GM18526 (cell line): ENCODE measurements around the gene MYMX.
A peak's percentile ranks its signal among the peaks of the same experiment; 100 is the strongest.

Source experiments
- POLR2A ChIP-seq: IDR thresholded peaks from 3 replicates; pipeline ENCODE4 v1.6.1; 2011; ENCODE audit not compliant: insufficient read length; ENCODE audit errors: extremely low read depth

Gene MYMX

DNA sequence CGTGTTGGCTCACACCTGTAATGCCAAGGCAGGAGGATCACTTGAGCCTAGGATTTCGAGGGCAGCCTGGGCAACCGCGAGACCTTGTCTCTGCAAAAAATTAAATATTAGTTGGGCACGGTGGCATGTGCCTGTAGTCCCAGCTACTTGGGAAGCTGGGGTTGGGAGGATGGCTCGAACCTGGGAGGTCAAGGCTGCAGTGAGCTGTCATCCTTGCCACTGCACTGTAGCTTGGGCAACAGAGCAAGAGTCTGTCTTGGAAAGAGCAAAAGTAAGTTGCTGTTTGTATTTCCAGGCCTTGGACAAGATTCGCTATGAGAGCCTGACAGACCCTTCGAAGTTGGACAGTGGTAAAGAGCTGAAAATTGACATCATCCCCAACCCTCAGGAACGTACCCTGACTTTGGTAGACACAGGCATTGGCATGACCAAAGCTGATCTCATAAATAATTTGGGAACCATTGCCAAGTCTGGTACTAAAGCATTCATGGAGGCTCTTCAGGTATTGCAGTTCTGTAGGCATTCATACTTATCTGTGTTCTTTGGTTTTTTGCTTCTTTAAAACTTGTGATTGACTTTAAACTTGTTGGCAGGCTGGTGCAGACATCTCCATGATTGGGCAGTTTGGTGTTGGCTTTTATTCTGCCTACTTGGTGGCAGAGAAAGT, 32.5 kb downstream of the MYMX start:
- no peak for TF ChIP-seq POLR2A

DNA sequence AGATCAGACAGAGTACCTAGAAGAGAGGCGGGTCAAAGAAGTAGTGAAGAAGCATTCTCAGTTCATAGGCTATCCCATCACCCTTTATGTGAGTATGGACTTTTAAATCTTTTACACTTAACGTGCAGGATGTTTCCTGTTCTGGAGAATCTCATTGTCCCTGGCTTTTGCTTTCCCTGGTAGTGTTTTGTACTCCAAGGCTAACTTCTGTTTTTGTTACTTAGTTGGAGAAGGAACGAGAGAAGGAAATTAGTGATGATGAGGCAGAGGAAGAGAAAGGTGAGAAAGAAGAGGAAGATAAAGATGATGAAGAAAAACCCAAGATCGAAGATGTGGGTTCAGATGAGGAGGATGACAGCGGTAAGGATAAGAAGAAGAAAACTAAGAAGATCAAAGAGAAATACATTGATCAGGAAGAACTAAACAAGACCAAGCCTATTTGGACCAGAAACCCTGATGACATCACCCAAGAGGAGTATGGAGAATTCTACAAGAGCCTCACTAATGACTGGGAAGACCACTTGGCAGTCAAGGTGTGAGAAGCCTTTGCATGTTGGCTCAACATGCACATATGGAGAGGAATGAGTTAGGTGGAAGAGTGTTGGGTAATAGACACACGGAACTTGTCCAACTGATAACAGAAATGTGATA, 33.5 kb downstream of the MYMX start:
- no peak for TF ChIP-seq POLR2A

- TF ChIP-seq POLR2A, result no peak
Observed at GRCh38 chr6:44250718-44251123, 34.0 kb downstream of the MYMX start.

DNA sequence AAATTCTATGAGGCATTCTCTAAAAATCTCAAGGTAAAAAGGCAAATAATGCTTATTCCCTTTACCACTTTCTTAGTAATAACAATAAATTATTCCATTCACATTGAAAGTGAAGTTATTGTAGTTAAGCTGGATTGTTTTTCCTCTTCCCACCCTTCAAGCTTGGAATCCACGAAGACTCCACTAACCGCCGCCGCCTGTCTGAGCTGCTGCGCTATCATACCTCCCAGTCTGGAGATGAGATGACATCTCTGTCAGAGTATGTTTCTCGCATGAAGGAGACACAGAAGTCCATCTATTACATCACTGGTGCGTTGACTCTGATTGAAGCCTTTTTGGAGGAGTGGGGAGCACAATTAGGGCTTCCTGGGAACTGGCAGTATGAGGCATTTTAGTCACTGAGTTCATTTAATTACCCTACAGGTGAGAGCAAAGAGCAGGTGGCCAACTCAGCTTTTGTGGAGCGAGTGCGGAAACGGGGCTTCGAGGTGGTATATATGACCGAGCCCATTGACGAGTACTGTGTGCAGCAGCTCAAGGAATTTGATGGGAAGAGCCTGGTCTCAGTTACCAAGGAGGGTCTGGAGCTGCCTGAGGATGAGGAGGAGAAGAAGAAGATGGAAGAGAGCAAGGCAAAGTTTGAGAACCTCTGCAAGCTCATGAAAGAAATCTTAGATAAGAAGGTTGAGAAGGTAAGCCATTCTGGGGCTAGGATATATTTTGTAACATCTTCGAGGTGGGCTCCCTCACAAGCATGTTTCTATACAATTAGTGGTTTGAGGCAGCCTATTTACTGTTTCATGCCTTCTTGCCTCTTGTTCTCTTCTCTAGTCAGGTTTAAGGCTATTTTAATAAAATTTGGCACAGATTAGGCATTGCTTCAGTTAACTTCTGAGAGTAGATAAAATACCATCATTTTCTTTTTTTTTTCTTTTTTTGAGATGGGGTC, 35.1 kb downstream of the MYMX start:
- no peak for TF ChIP-seq POLR2A

GRCh38 chr6:44253307-44254101, 36.8 kb downstream of the MYMX start:
- no peak for TF ChIP-seq POLR2A

- peak; percentile 2 for TF ChIP-seq POLR2A
Observed at GRCh38 chr6:44254191-44255104, 37.7 kb downstream of the MYMX start.

DNA sequence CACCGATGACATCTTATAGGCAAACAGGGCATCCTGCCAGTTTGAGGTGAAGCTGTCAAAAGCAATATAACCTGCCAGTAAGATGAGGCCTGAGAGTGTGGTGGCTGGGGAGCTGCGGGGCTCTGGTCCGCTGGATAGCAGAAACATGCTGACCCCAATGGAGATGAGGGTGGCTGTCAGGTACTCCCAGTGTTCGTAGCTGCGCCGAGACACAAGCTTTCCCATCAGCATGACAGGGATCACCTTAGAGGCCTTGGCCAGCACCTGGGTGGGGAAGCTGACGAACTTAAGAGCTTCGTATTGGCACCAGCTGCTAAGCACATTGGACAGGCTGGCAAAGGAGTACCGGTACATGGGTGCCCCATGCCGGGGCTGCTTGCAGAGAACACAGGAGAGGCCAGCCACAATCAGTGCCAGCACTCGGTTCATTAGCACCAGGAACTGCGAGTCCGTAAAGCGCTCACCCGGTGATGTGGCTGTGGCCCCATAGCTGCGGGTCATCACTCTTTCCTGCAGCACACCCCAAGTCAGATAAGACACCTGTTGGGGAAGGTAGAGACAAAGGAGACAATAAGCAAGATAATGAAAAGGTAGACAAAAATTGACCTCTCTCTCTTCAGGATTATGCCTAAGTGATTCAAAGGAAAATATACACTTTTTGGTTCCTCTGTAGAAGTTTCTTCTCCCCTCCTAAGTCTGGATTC, 38.5 kb downstream of the MYMX start:
- no peak for TF ChIP-seq POLR2A

DNA sequence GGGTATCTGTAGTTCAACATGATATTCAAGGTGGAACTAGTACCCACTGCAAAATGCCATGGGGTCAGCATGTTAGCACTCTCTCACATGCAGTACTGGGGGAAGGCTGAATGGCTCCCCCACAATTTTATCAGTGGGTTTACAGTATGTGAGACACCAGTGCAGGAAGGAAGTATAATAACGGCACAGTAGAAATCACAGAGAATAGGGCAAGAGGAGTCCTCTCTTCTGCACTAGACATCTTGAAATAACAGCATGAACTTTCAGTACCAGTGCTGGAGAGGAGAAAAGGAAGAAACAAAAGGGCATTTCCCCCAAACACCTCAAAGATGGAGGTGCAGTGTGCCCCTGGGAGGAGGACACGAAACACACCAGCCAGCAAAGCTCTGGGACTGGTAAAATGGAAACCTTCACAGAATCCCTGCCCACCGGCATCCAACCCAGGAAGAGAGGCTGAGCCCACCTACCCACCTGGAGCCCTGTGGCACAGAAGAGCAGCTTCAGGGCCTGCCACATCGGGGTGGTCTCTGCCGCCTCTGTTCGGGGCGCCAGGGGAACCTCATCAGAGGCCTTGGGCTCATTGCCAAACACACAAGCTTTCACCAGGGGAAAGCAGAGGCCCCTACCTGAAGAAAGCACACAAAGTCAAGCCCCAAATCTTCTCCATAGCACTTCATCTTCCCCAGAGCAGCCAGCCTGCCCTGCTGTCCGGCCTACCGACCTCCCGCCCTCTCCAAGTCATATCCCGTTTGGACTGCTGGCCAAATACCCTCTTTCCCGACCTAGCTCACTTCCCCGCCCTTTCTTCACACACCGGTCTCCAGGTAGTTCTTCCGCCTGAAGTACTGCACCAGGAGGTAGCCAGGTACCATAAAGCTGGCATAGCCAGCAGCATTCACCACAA, 39.4 kb downstream of the MYMX start:
- TF ChIP-seq POLR2A, result no peak

GRCh38 chr6:44256775-44257024, 40.0 kb downstream of the MYMX start:
- no peak for TF ChIP-seq POLR2A

- peak; percentile 57 for TF ChIP-seq POLR2A
Observed at GRCh38 chr6:44257025-44257752, 40.5 kb downstream of the MYMX start, which contains the start of gene SLC35B2. TSS of gene SLC35B2 (minus strand) at chr6:44257528. CDS start at chr6:44257410, 118 bp downstream.

- TF ChIP-seq POLR2A, result no peak
Observed at GRCh38 chr6:44257753-44258324, 41.1 kb downstream of the MYMX start.
